Uterus (tissue), 2 donors: ENCODE data around the gene PXDC1.

Experiments
- CTCF ChIP-seq, 4 experiments: fragments of 200-600 bp in 2 of 4; fragments of 450-650 bp in 2 of 4; sonication (generic) in 2 of 4; IDR thresholded peaks; one replicate each; pipeline ENCODE4 v1.5.1; 2016 to 2019; ENCODE audit warnings: antibody characterized with exemption in 4 of 4, mild to moderate bottlenecking in 2 of 4, moderate library complexity in 1 of 4
- POLR2A ChIP-seq, 2 donors: fragments of 450-650 bp; IDR thresholded peaks; one replicate each; pipeline ENCODE4 v1.6.1; 2016; ENCODE audit warnings: antibody characterized with exemption in 2 of 2, mild to moderate bottlenecking in 1 of 2, moderate library complexity in 1 of 2

- TF ChIP-seq CTCF (IDR thresholded peaks at IDR 0.05) (no peak), POLR2A (IDR thresholded peaks at IDR 0.05) (no peak)
Measured at GRCh38 chr6:3793545-3793944, 42.0 kb upstream of the PXDC1 start.
